ENCODE data around the gene PARD3. TPM values are rescaled to one million over a fixed set of nuclear protein-coding genes. Genes with fewer than 3 reads are reported as not detected.

The PARD3 gene
- total RNA-seq, 2 donors from 2014 or later = 41.7 to 48.8 TPM

- H3K9me3 ChIP-seq = no peaks in the 10 kb centered on the region
- DNase-seq = no peak
- no peaks in the 10 kb centered on the region for H3K4me1 ChIP-seq
- H3K27me3 ChIP-seq = no peaks in the 10 kb centered on the region
- no peak overlapping the region for H3K9ac ChIP-seq (ENCODE audit: low read depth in 2 of 2, low read length in 2 of 2)
- H3K27ac ChIP-seq = no peak overlapping the region
- H3K4me3 ChIP-seq = no peak overlapping the region
- no peak for TF ChIP-seq CTCF (IDR thresholded peaks at IDR 0.05)
- intact Hi-C loops (cut with DNase I) = no loop called here
- no peaks in the 10 kb centered on the region for H3K36me3 ChIP-seq
Measured at GRCh38 chr10:34247560-34247959, 567.5 kb downstream of the PARD3 start.

GRCh38 chr10:34244756-34245484 lies 570.2 kb downstream of the PARD3 start:
- intact Hi-C loops (cut with DNase I) = no loop called here
- Histone ChIP-seq H3K4me3 (no peak overlapping the region), H3K27me3 (no peaks in the 10 kb centered on the region), H3K36me3 (no peaks in the 10 kb centered on the region), H3K27ac (no peak overlapping the region), H3K9me3 (no peaks in the 10 kb centered on the region), H3K9ac (ENCODE audit: low read depth in 2 of 2, low read length in 2 of 2) (no peak overlapping the region), H3K4me1 (no peaks in the 10 kb centered on the region)
- TF ChIP-seq CTCF (IDR thresholded peaks at IDR 0.05) = no peak
- no peak for DNase-seq

- no peak for TF ChIP-seq CTCF (IDR thresholded peaks at IDR 0.05)
- H3K36me3 ChIP-seq = no peaks in the 10 kb centered on the region
- H3K27me3 ChIP-seq = no peaks in the 10 kb centered on the region
- H3K4me3 ChIP-seq = no peak overlapping the region
- intact Hi-C loops (cut with DNase I) = no loop called here
- DNase-seq = no peak
- H3K9me3 ChIP-seq = no peaks in the 10 kb centered on the region
- H3K9ac ChIP-seq (ENCODE audit: low read depth in 2 of 2, low read length in 2 of 2) = no peak overlapping the region
- H3K4me1 ChIP-seq = no peaks in the 10 kb centered on the region
- H3K27ac ChIP-seq = no peak overlapping the region
Measured at GRCh38 chr10:34241226-34242000, 573.7 kb downstream of the PARD3 start.

GRCh38 chr10:34240039-34240438 lies 575.1 kb downstream of the PARD3 start:
- no peak for TF ChIP-seq CTCF (IDR thresholded peaks at IDR 0.05)
- H3K27ac ChIP-seq = no peak overlapping the region
- DNase-seq = no peak
- H3K27me3 ChIP-seq = no peaks in the 10 kb centered on the region
- no peak overlapping the region for H3K4me3 ChIP-seq
- intact Hi-C loops (cut with DNase I) = no loop called here
- no peaks in the 10 kb centered on the region for H3K36me3 ChIP-seq
- H3K9ac ChIP-seq (ENCODE audit: low read depth in 2 of 2, low read length in 2 of 2) = no peak overlapping the region
- H3K4me1 ChIP-seq = no peaks in the 10 kb centered on the region
- no peaks in the 10 kb centered on the region for H3K9me3 ChIP-seq

GRCh38 chr10:34237898-34238455 lies 577.1 kb downstream of the PARD3 start:
- TF ChIP-seq CTCF (IDR thresholded peaks at IDR 0.05) = no peak
- H3K27me3 ChIP-seq = no peaks in the 10 kb centered on the region
- no peak overlapping the region for H3K9ac ChIP-seq (ENCODE audit: low read depth in 2 of 2, low read length in 2 of 2)
- H3K4me1 ChIP-seq = no peaks in the 10 kb centered on the region
- no peak overlapping the region for H3K27ac ChIP-seq
- intact Hi-C loops (cut with DNase I) = no loop called here
- no peaks in the 10 kb centered on the region for H3K9me3 ChIP-seq
- H3K36me3 ChIP-seq = no peaks in the 10 kb centered on the region
- H3K4me3 ChIP-seq = no peak overlapping the region
- DNase-seq = no peak

All from colonic mucosa (tissue), 4 donors.